H1 (cell line): Measurements from ENCODE around the gene KANTR. TPM values are rescaled to one million over a fixed set of nuclear protein-coding genes. Genes with fewer than 3 reads are reported as not detected.

ENCODE experiments used
- CTCF ChIA-PET: fragments of 300-600 bp; sonication (Branson Sonifier 250); formaldehyde crosslinking; loops from one replicate; lab custom pipeline; 2021; ENCODE audit not compliant: partially characterized antibody; lab: Charles Lee
- POLR2A ChIA-PET: fragments of 300-600 bp; sonication (Branson Sonifier 250); formaldehyde crosslinking; loops from one replicate; lab custom pipeline; 2021; ENCODE audit warnings: inconsistent platforms; ENCODE audit not compliant: partially characterized antibody; lab: Charles Lee
- DNase-seq, 2 experiments: peaks; one replicate each; pipeline versions ENCODE4 v3.0.0 to v3.0.0-alpha.2; 2010 to 2022; ENCODE audit warnings: low spot score in 2 of 2, low read depth in 1 of 2, mixed read lengths in 1 of 2
- FAIRE-seq: peaks from 2 replicates; lab custom pipeline; 2011; peaks lifted over from hg19 to GRCh38; lab: Jason Lieb, UNC
- H2AFZ ChIP-seq: 2 replicates; pipeline ENCODE4 v1.8.1; 2012; ENCODE audit warnings: low read length, inconsistent platforms
- H2AK5ac ChIP-seq: 2 replicates; pipeline ENCODE4 v1.6.1; 2013; ENCODE audit warnings: low read depth, low read length
- H2BK120ac ChIP-seq: replicated peaks from 2 replicates; pipeline ENCODE3; 2013; ENCODE audit warnings: low read depth, low read length, inconsistent platforms
- H2BK12ac ChIP-seq: 2 replicates; pipeline ENCODE4 v1.6.1; 2013; ENCODE audit warnings: low read depth, low read length
- H2BK15ac ChIP-seq: 2 replicates; pipeline ENCODE4 v1.6.1; 2013; ENCODE audit warnings: low read length
- H2BK20ac ChIP-seq: 2 replicates; pipeline ENCODE4 v1.6.1; 2013; ENCODE audit warnings: low read length
- H2BK5ac ChIP-seq: 2 replicates; pipeline ENCODE4 v1.6.1; 2013; ENCODE audit warnings: low read depth, low read length
- H3K14ac ChIP-seq: 2 replicates; pipeline ENCODE4 v1.6.1; 2013; ENCODE audit warnings: inconsistent platforms; ENCODE audit not compliant: insufficient read length
- H3K18ac ChIP-seq: 2 replicates; pipeline ENCODE4 v1.6.1; 2013; ENCODE audit warnings: low read length; ENCODE audit errors: extremely low read depth
- H3K23ac ChIP-seq: 2 replicates; pipeline ENCODE4 v1.6.1; 2013; ENCODE audit warnings: inconsistent platforms; ENCODE audit not compliant: insufficient read length
- H3K23me2 ChIP-seq: 2 replicates; pipeline ENCODE4 v1.6.1; 2013; ENCODE audit warnings: low read depth, low read length
- H3K27ac ChIP-seq: 2 replicates; pipeline ENCODE4 v1.6.1; 2011; ENCODE audit warnings: low read depth, low read length, inconsistent platforms
- H3K27me3 ChIP-seq, 4 experiments: replicated peaks in 1 of 4; 1 replicate in 1 of 4; 2 replicates in 3 of 4; pipeline versions ENCODE4 v1.6.1 to v1.8.1; 2011 to 2013; ENCODE audit warnings: low read length in 3 of 4, mild to moderate bottlenecking in 3 of 4, inconsistent platforms in 2 of 4, mixed read lengths in 2 of 4, moderate library complexity in 1 of 4; ENCODE audit not compliant: control insufficient read depth in 3 of 4, insufficient read depth in 3 of 4; ENCODE audit errors: extremely low read depth in 1 of 4
- H3K36me3 ChIP-seq, 4 experiments: 2 replicates each; pipeline versions ENCODE4 v1.6.1 to v1.8.1; 2011 to 2013; ENCODE audit warnings: mild to moderate bottlenecking in 4 of 4, low read length in 3 of 4, moderate library complexity in 2 of 4, control low read depth in 1 of 4, inconsistent platforms in 1 of 4; ENCODE audit not compliant: insufficient read depth in 4 of 4, control insufficient read depth in 2 of 4
- H3K4ac ChIP-seq: replicated peaks from 2 replicates; pipeline ENCODE3; 2013; ENCODE audit warnings: low read length, low read depth, mixed read lengths, inconsistent platforms; ENCODE audit not compliant: insufficient read length
- H3K4me1 ChIP-seq, 4 experiments: replicated peaks in 1 of 4; 1 replicate in 1 of 4; 2 replicates in 3 of 4; pipeline versions ENCODE4 v1.6.1 to v1.8.1; 2011 to 2013; ENCODE audit warnings: low read length in 3 of 4, inconsistent platforms in 2 of 4, mixed read lengths in 1 of 4; ENCODE audit not compliant: insufficient read depth in 4 of 4, control insufficient read depth in 3 of 4
- H3K4me2 ChIP-seq, 2 experiments: 2 replicates each; pipeline versions ENCODE4 v1.6.1 to v1.8.1; 2011 to 2013; ENCODE audit warnings: low read depth in 2 of 2, low read length in 2 of 2, control low read depth in 1 of 2, inconsistent platforms in 1 of 2, mild to moderate bottlenecking in 1 of 2; ENCODE audit not compliant: insufficient read depth in 1 of 2
- H3K4me3 ChIP-seq, 4 experiments: fragments of 200-600, 300-600 bp in 1 of 4; sonication (generic), shearing (Covaris generic), sonication (Bioruptor Twin) in 1 of 4; 2 replicates each; pipeline versions ENCODE4 v1.5.1 to v1.8.1; 2011 to 2016; ENCODE audit warnings: low read length in 4 of 4, low read depth in 3 of 4, control low read depth in 2 of 4, inconsistent platforms in 2 of 4, mild to moderate bottlenecking in 2 of 4, mixed read lengths in 1 of 4, moderate library complexity in 1 of 4; ENCODE audit not compliant: insufficient read depth in 2 of 4; ENCODE audit errors: extremely low read depth in 1 of 4
- H3K56ac ChIP-seq: replicated peaks from 2 replicates; pipeline ENCODE3; 2013; ENCODE audit warnings: low read depth, mild to moderate bottlenecking, mixed read lengths, low read length, inconsistent platforms; ENCODE audit not compliant: insufficient read length
- H3K79me1 ChIP-seq: 2 replicates; pipeline ENCODE4 v1.6.1; 2013; ENCODE audit warnings: low read depth, low read length, control low read depth
- H3K79me2 ChIP-seq, 2 experiments: 2 replicates each; pipeline versions ENCODE4 v1.6.1 to v1.8.1; 2012 to 2013; ENCODE audit warnings: low read length in 2 of 2, mild to moderate bottlenecking in 2 of 2, inconsistent platforms in 1 of 2; ENCODE audit not compliant: insufficient read depth in 2 of 2, control insufficient read depth in 1 of 2
- H3K9ac ChIP-seq, 4 experiments: replicated peaks in 1 of 4; 1 replicate in 1 of 4; 2 replicates in 3 of 4; pipeline versions ENCODE4 v1.6.1 to v1.8.1; 2011 to 2013; ENCODE audit warnings: low read depth in 3 of 4, low read length in 3 of 4, control low read depth in 2 of 4, mild to moderate bottlenecking in 2 of 4, moderate library complexity in 2 of 4, inconsistent platforms in 1 of 4; ENCODE audit errors: extremely low read depth in 1 of 4
- H3K9me3 ChIP-seq, 2 experiments: 2 replicates each; pipeline versions ENCODE4 v1.6.1 to v1.8.1; 2012 to 2013; ENCODE audit warnings: mild to moderate bottlenecking in 2 of 2, moderate library complexity in 2 of 2, control low read depth in 1 of 2, inconsistent platforms in 1 of 2, low read depth in 1 of 2, low read length in 1 of 2, mixed read lengths in 1 of 2; ENCODE audit not compliant: insufficient read depth in 2 of 2
- H4K20me1 ChIP-seq, 2 experiments: replicated peaks in 1 of 2; 2 replicates each; pipeline versions ENCODE3 to v1.8.1; 2011 to 2013; ENCODE audit warnings: inconsistent platforms in 2 of 2, low read length in 2 of 2, mild to moderate bottlenecking in 1 of 2; ENCODE audit not compliant: insufficient read depth in 2 of 2, control insufficient read depth in 1 of 2
- H4K5ac ChIP-seq: 2 replicates; pipeline ENCODE4 v1.6.1; 2013; ENCODE audit warnings: low read length, low read depth, mixed read lengths, inconsistent platforms; ENCODE audit not compliant: insufficient read length
- H4K8ac ChIP-seq: 2 replicates; pipeline ENCODE4 v1.8.0; 2013; ENCODE audit warnings: mild to moderate bottlenecking, moderate library complexity, low read length, inconsistent platforms; ENCODE audit not compliant: insufficient read depth; ENCODE audit errors: extremely low read depth
- H4K91ac ChIP-seq: replicated peaks from 2 replicates; pipeline ENCODE3; 2013; ENCODE audit warnings: low read length, mixed read lengths, inconsistent platforms; ENCODE audit not compliant: insufficient read length
- SIX5 ChIP-seq: IDR thresholded peaks from 2 replicates; pipeline ENCODE4 v1.6.1; 2011; ENCODE audit warnings: mild to moderate bottlenecking, low read depth, low read length
- WGBS, 2 experiments: shearing (Covaris generic) in 1 of 2; methylation state at CpG; one replicate each; pipeline versions ENCODE4 v1.1.6 to v1.1.7; 2013 to 2015; ENCODE audit warnings: low lambda C conversion rate in 2 of 2, mixed read lengths in 2 of 2, inconsistent platforms in 1 of 2, low coverage in 1 of 2, missing lambda C conversion rate in 1 of 2; ENCODE audit not compliant: insufficient replicate concordance in 2 of 2, insufficient coverage in 1 of 2, insufficient read length in 1 of 2; ENCODE audit errors: extremely low coverage in 1 of 2, missing lambda C conversion rate in 1 of 2; 5-methylcytosine and 5-hydroxymethylcytosine counted together
- polyA plus RNA-seq, 7 experiments: library from polyadenylated mRNA; depleted of rRNA in 3 of 7; stranded (reverse) in 5 of 7; unstranded in 2 of 7; fragments of >200 nt in 5 of 7; fragments of 200-250 nt in 2 of 7; gene quantifications; 1 replicate in 5 of 7; 2 replicates in 1 of 7; 4 replicates in 1 of 7; pipeline versions ENCODE4 v1.2.1 to v1.2.3, GENCODE V29; 2011 to 2013; ENCODE audit warnings: missing spikeins in 2 of 7, mixed read lengths in 2 of 7
- total RNA-seq: library from RNA; stranded (reverse); fragmentation: NEBNext Ultra II Directional; extraction: Animal tissue kit (Norgen Biotek cat#: 25700); gene quantifications from 2 replicates; pipeline ENCODE4 v1.2.1, GENCODE V29; 2021

KANTR gene
- total and polyA plus RNA-seq, 2 of the 8 experiments (the other 6 are each of a cell fraction or from before 2014, with no cell fraction given), result 7.7 to 9.5 TPM

- H3K27me3 ChIP-seq, result no peaks in the 10 kb centered on the region
- H3K14ac ChIP-seq, result no peak overlapping the region
- no peak overlapping the region for H2AFZ ChIP-seq
- no peak overlapping the region for H2BK15ac ChIP-seq
- no peaks in the 10 kb centered on the region for H3K36me3 ChIP-seq
- no peak overlapping the region for H2AK5ac ChIP-seq
- WGBS, 2 experiments, result 90% methylated on average over 5 of the region's 6 CpGs; no CpG with 5 or more reads in 1 of the 2 experiments
- H2BK20ac ChIP-seq, result no peak overlapping the region
- POLR2A ChIA-PET, result no interaction called here
- no peak overlapping the region for H2BK5ac ChIP-seq
- H2BK120ac ChIP-seq, result no peak overlapping the region
- H4K8ac ChIP-seq, result no peak overlapping the region
- no peak overlapping the region for H3K18ac ChIP-seq
- no peak overlapping the region for H3K4me2 ChIP-seq
- no peak overlapping the region for H4K91ac ChIP-seq
- CTCF ChIA-PET, result no interaction called here
- no peak for DNase-seq
- H3K4me3 ChIP-seq, result no peak overlapping the region
- H3K9ac ChIP-seq, result no peak overlapping the region
- H3K23ac ChIP-seq, result no peak overlapping the region
- H3K9me3 ChIP-seq, result no peaks in the 10 kb centered on the region
- H4K5ac ChIP-seq, result no peak overlapping the region
- FAIRE-seq, result no peak
- H3K56ac ChIP-seq, result no peak overlapping the region
- H3K4me1 ChIP-seq, result 0 out of 7 replicates have a peak, but pooled peaks cover 0 to 2% (median 0%) of the 10 kb centered on the region in 4 experiments
- H3K23me2 ChIP-seq, result no peaks in the 10 kb centered on the region
- H2BK12ac ChIP-seq, result no peak overlapping the region
- no peak overlapping the region for H3K27ac ChIP-seq
- H3K79me2 ChIP-seq, result no peaks in the 10 kb centered on the region
- no peaks in the 10 kb centered on the region; the same call in 1 of the 2 replicates for H3K79me1 ChIP-seq
- H4K20me1 ChIP-seq, result no peaks in the 10 kb centered on the region
- no peak for TF ChIP-seq SIX5
- TF ChIP-seq, all 59 proteins: peak for 0
- H3K4ac ChIP-seq, result no peak overlapping the region
Measured at GRCh38 chrX:53114864-53115549, 21.1 kb downstream of the KANTR start.
